ENCODE measurements around the gene H6PD. TPM values are rescaled to one million over a fixed set of nuclear protein-coding genes. Genes with fewer than 3 reads are reported as not detected.

The H6PD gene
- total and polyA plus RNA-seq, 9 of the 15 experiments (the other 6 are each of a cell fraction or from before 2014, with no cell fraction given): 0.04 to 2.5 (median 0.95) TPM

GRCh38 chr1:9271861-9272595 is 37.5 kb downstream of the H6PD start:
- no peaks in the 10 kb centered on the region for H3K9me1 ChIP-seq (ENCODE audit: control insufficient read depth, insufficient read depth, low read length)
- no peak overlapping the region for H2AFZ ChIP-seq (ENCODE audit: low read depth, low read length)
- no peak overlapping the region for H3K27ac ChIP-seq (ENCODE audit: extremely low read depth, low read depth, low read length)
- ATAC-seq: no peak
- no peaks in the 10 kb centered on the region for H3K79me2 ChIP-seq (ENCODE audit: control insufficient read depth, insufficient read depth, low read length)
- no peak overlapping the region for H3K4me2 ChIP-seq (ENCODE audit: insufficient read depth, low read length)
- peaks cover 41% of the 10 kb centered on the region for H4K20me1 ChIP-seq (replicated peaks; ENCODE audit: control insufficient read depth, insufficient read depth, low read length)
- H3K36me3 ChIP-seq (ENCODE audit: control insufficient read depth, insufficient read depth, low read length): no peaks in the 10 kb centered on the region
- no peak for FAIRE-seq
- H3K27me3 ChIP-seq (ENCODE audit: control insufficient read depth in 2 of 2, insufficient read depth in 2 of 2, low read length in 2 of 2): peaks cover 59 to 74% of the 10 kb centered on the region in 2 experiments
- no peaks in the 10 kb centered on the region for H3K9me3 ChIP-seq (replicated peaks; ENCODE audit: control insufficient read depth, insufficient read depth, low read depth, low read length)
- no peak for DNase-seq (ENCODE audit: extremely low read depth in 1 of 4, low spot score in 3 of 4)
- TF ChIP-seq TOE1 (IDR thresholded peaks at IDR 0.05; ENCODE audit: borderline replicate concordance) (no peak), TOE1 (CRISPR knock-in tag; IDR thresholded peaks at IDR 0.05; ENCODE audit: borderline replicate concordance, low read depth) (no peak), TFE3 (CRISPR knock-in tag; IDR thresholded peaks at IDR 0.05) (no peak), CEBPZ (IDR thresholded peaks at IDR 0.05; ENCODE audit: borderline replicate concordance, low read depth, low read length) (no peak), ZNF212 (CRISPR knock-in tag; IDR thresholded peaks at IDR 0.05) (no peak)
- CTCF ChIA-PET (ENCODE audit: low intra/inter-chr PET ratio): no interaction called here
- WGBS (ENCODE audit: insufficient coverage, low coverage, missing lambda C conversion rate): 7% methylated on average over 24 of the region's 24 CpGs
- in situ Hi-C loops (cut with MboI): no loop called here
- intact Hi-C loops (cut with micrococcal nuclease): no loop called here
- peak overlapping the region in 1 of 2 experiments; percentile 13; a peak in 1 of 4 replicates for H3K9ac ChIP-seq (ENCODE audit: insufficient read depth in 1 of 2, low read depth in 2 of 2, low read length in 2 of 2)
- no peak overlapping the region for H3K4me3 ChIP-seq
- peaks cover 4 to 12% of the 10 kb centered on the region in 2 experiments; a peak in 3 of 5 replicates for H3K4me1 ChIP-seq (replicated peaks in 1 of 2; ENCODE audit: control insufficient read depth in 2 of 2, insufficient read depth in 2 of 2, low read length in 2 of 2)
- POLR2A ChIA-PET: interaction anchor here (0.6 kb wide), 1 partner anchor 279 kb away, joined by 4 read pairs; no protein-coding TSS in a partner anchor
- BruUV-seq (replicated peaks): no TSS peak
